ENCODE measurements around the gene SNED1. TPM values are rescaled to one million over a fixed set of nuclear protein-coding genes. Genes with fewer than 3 reads are reported as not detected.

Gene SNED1
- polyA plus RNA-seq, 1 donor from 2014 or later, result 0.32 TPM

DNA sequence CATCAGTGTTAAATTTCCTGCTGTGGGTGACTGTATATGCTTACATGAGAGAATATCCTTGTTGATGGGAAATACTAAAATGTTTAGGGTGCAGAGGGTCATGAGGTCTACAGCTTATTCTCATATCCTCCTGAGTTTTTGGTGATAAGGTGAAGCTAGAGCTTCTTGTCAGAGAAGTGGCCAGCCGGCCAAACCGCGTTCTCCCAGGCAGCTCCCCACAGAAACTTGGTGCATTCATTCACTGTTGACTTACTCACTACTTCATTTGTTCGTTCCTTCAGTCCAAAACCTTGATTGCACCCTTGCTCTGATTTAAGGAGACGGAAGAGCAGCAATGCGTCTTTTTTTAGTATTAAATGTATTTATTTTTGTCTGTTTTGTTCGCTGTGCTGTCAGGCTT, 8.7 kb downstream of the SNED1 start:
- Histone ChIP-seq H3K4me3 (ENCODE audit: low read length) (no peak overlapping the region), H3F3A (ENCODE audit: insufficient read depth, low read length, poor library complexity, severe bottlenecking) (no peaks in the 10 kb centered on the region), H3K36me3 (ENCODE audit: insufficient read depth, low read length) (no peaks in the 10 kb centered on the region), H3K9ac (ENCODE audit: low read length) (no peak overlapping the region), H3K27ac (ENCODE audit: low read length) (no peak overlapping the region), H2AFZ (ENCODE audit: low read depth, low read length) (no peak overlapping the region), H4K20me1 (ENCODE audit: insufficient read depth) (no peaks in the 10 kb centered on the region), H3K9me2 (ENCODE audit: insufficient read depth, low read length) (no peaks in the 10 kb centered on the region), H3K4me2 (ENCODE audit: low read length) (no peak overlapping the region), H3K27me3 (ENCODE audit: insufficient read depth, low read depth, low read length) (no peaks in the 10 kb centered on the region), H3K79me2 (replicated peaks; ENCODE audit: insufficient read depth, low read length) (no peaks in the 10 kb centered on the region), H3K9me3 (ENCODE audit: low read length) (peaks cover 5% of the 10 kb centered on the region)
- TF ChIP-seq SMC3 (conservative IDR thresholded peaks at IDR 0.05; ENCODE audit: poor library complexity), result no peak
- TF ChIP-seq, protein P1, sequence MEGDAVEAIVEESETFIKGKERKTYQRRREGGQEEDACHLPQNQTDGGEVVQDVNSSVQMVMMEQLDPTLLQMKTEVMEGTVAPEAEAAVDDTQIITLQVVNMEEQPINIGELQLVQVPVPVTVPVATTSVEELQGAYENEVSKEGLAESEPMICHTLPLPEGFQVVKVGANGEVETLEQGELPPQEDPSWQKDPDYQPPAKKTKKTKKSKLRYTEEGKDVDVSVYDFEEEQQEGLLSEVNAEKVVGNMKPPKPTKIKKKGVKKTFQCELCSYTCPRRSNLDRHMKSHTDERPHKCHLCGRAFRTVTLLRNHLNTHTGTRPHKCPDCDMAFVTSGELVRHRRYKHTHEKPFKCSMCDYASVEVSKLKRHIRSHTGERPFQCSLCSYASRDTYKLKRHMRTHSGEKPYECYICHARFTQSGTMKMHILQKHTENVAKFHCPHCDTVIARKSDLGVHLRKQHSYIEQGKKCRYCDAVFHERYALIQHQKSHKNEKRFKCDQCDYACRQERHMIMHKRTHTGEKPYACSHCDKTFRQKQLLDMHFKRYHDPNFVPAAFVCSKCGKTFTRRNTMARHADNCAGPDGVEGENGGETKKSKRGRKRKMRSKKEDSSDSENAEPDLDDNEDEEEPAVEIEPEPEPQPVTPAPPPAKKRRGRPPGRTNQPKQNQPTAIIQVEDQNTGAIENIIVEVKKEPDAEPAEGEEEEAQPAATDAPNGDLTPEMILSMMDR (IDR thresholded peaks at IDR 0.05; ENCODE audit: poor library complexity, severe bottlenecking), result no peak
- TF ChIP-seq TAF1 (IDR thresholded peaks at IDR 0.05; ENCODE audit: low read depth), result no peak
- no peak for TF ChIP-seq EP300 (conservative IDR thresholded peaks at IDR 0.05; ENCODE audit: poor library complexity, severe bottlenecking)
- TF ChIP-seq POLR2AphosphoS5 (IDR thresholded peaks at IDR 0.05), result no peak
- TF ChIP-seq EZH2 (IDR thresholded peaks at IDR 0.05; ENCODE audit: borderline replicate concordance, insufficient read depth, low read length, poor library complexity, severe bottlenecking), result no peak

DNA sequence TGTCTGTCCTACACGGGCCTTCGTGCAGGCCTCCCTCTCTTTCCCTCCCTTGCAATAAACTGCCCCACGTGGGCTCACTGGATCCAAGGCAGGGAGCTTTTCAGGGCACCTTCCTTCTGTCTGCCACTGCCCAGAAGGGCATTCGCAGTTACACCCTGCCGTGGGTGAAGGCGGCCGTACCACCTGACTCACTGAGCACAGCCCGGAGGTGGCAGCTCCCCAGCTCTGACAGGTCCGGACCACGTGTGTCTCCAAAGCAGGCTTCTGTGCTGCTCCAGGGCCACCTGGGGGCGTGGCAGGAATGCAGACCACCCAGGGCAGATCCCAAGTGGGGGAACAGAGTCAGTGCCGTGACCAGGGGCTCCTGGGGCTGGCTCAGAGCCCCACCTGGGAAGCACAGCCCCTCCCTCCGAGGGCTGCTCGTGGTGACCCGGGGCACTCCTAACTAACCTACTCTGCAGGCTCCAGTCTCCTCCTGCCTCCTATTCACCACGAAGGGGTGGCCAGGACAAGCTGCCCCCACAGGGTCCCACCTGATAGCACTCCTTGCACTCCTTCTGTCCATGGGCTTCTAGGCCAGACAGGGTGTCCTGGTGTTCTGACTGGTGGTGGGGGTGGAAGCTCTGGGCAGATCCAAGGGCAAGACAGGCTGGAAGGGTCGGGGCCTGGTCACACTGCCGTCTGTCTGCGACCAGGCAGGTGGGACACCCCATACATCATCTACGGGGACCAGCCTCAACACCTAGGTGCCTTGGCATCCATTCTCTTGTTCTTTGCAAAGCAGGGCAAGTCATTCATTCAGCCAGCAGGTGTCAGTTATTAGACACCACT, 9.7 kb downstream of the SNED1 start:
- Histone ChIP-seq H3K27ac (ENCODE audit: low read length) (no peak overlapping the region), H3K27me3 (ENCODE audit: insufficient read depth, low read depth, low read length) (no peaks in the 10 kb centered on the region), H3K79me2 (replicated peaks; ENCODE audit: insufficient read depth, low read length) (no peaks in the 10 kb centered on the region), H3K9me3 (ENCODE audit: low read length) (peaks cover 5% of the 10 kb centered on the region), H3K36me3 (ENCODE audit: insufficient read depth, low read length) (no peaks in the 10 kb centered on the region), H3K4me3 (ENCODE audit: low read length) (no peak overlapping the region), H4K20me1 (ENCODE audit: insufficient read depth) (no peaks in the 10 kb centered on the region), H3K9me2 (ENCODE audit: insufficient read depth, low read length) (no peaks in the 10 kb centered on the region), H3K4me2 (ENCODE audit: low read length) (no peak overlapping the region), H3F3A (ENCODE audit: insufficient read depth, low read length, poor library complexity, severe bottlenecking) (no peaks in the 10 kb centered on the region), H3K9ac (ENCODE audit: low read length) (no peak overlapping the region), H2AFZ (ENCODE audit: low read depth, low read length) (no peak overlapping the region)
- TF ChIP-seq, protein P1 (IDR thresholded peaks at IDR 0.05; ENCODE audit: poor library complexity, severe bottlenecking), result no peak
- no peak for TF ChIP-seq TAF1 (IDR thresholded peaks at IDR 0.05; ENCODE audit: low read depth)
- TF ChIP-seq MXI1 (conservative IDR thresholded peaks at IDR 0.05; ENCODE audit: poor library complexity, severe bottlenecking), result no peak
- TF ChIP-seq POLR2AphosphoS5 (IDR thresholded peaks at IDR 0.05), result no peak
- no peak for TF ChIP-seq EP300 (conservative IDR thresholded peaks at IDR 0.05; ENCODE audit: poor library complexity, severe bottlenecking)
- no peak for TF ChIP-seq RAD21 (conservative IDR thresholded peaks at IDR 0.05)
- TF ChIP-seq, protein P2, sequence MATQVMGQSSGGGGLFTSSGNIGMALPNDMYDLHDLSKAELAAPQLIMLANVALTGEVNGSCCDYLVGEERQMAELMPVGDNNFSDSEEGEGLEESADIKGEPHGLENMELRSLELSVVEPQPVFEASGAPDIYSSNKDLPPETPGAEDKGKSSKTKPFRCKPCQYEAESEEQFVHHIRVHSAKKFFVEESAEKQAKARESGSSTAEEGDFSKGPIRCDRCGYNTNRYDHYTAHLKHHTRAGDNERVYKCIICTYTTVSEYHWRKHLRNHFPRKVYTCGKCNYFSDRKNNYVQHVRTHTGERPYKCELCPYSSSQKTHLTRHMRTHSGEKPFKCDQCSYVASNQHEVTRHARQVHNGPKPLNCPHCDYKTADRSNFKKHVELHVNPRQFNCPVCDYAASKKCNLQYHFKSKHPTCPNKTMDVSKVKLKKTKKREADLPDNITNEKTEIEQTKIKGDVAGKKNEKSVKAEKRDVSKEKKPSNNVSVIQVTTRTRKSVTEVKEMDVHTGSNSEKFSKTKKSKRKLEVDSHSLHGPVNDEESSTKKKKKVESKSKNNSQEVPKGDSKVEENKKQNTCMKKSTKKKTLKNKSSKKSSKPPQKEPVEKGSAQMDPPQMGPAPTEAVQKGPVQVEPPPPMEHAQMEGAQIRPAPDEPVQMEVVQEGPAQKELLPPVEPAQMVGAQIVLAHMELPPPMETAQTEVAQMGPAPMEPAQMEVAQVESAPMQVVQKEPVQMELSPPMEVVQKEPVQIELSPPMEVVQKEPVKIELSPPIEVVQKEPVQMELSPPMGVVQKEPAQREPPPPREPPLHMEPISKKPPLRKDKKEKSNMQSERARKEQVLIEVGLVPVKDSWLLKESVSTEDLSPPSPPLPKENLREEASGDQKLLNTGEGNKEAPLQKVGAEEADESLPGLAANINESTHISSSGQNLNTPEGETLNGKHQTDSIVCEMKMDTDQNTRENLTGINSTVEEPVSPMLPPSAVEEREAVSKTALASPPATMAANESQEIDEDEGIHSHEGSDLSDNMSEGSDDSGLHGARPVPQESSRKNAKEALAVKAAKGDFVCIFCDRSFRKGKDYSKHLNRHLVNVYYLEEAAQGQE (IDR thresholded peaks at IDR 0.05; ENCODE audit: borderline replicate concordance), result no peak
- TF ChIP-seq EZH2 (IDR thresholded peaks at IDR 0.05; ENCODE audit: borderline replicate concordance, insufficient read depth, low read length, poor library complexity, severe bottlenecking), result no peak

Data from neural cell (in vitro differentiated cells).